Adrenal gland (tissue), 5 donors: ENCODE results near the gene ACTR2.

ENCODE experiments used
- CTCF ChIP-seq, 6 experiments: fragments of 450-650 bp in 4 of 6; fragments of 200-600 bp in 2 of 6; sonication (generic) in 1 of 6; IDR thresholded peaks; 1 replicate in 5 of 6; 2 replicates in 1 of 6; pipeline versions ENCODE4 v1.5.1 to v1.8.0; 2016 to 2021; ENCODE audit warnings: antibody characterized with exemption in 6 of 6, mild to moderate bottlenecking in 2 of 6, moderate library complexity in 1 of 6
- POLR2A ChIP-seq, 2 donors: fragments of 450-650 bp; IDR thresholded peaks; one replicate each; pipeline ENCODE4 v1.6.1; 2017; ENCODE audit warnings: antibody characterized with exemption in 2 of 2, mild to moderate bottlenecking in 2 of 2, moderate library complexity in 1 of 2
- donor health status: DM: no; HTN: no; CAD: no.

- TF ChIP-seq CTCF (IDR thresholded peaks at IDR 0.05), result no peak
- no peak for TF ChIP-seq POLR2A (IDR thresholded peaks at IDR 0.05)
These were observed 45.7 kb downstream of the ACTR2 start for GRCh38 chr2:65273344-65273743.
